A549 (cell line): ENCODE results near the gene RBM10.

Experiments
- BCL3 ChIP-seq: fragments of >200 bp; sonication (Bioruptor Twin); formaldehyde crosslinking; IDR thresholded peaks from 3 replicates; pipeline ENCODE4 v1.6.1; 2016
- CEBPB ChIP-seq, 2 experiments: fragments of >200 bp in 1 of 2; sonication (Bioruptor Twin) in 1 of 2; formaldehyde crosslinking in 1 of 2; IDR thresholded peaks; 2 replicates each; pipeline ENCODE4 v1.6.1; 2012 to 2016
- POLR2A ChIP-seq: IDR thresholded peaks from 2 replicates; pipeline ENCODE4 v1.6.1; 2012; ENCODE audit warnings: mild to moderate bottlenecking, low read length

- TF ChIP-seq CEBPB (IDR thresholded peaks at IDR 0.05) = no peak
- TF ChIP-seq BCL3 = no peak
- no peak for TF ChIP-seq POLR2A
These were observed 82.2 kb downstream of the RBM10 start for GRCh38 chrX:47227334-47227583.
